Omental fat pad (tissue), 4 donors: ENCODE results near the gene XYLT2. TPM values are rescaled to one million over a fixed set of nuclear protein-coding genes. Genes with fewer than 3 reads are reported as not detected.

ENCODE experiments used
- ATAC-seq: fragments of 150-250 bp; one replicate; pipeline ENCODE4 v1.9.1; 2016; ENCODE audit warnings: mild to moderate bottlenecking, moderate library complexity; ENCODE audit not compliant: low FRiP score
- DNase-seq: peaks from one replicate; pipeline ENCODE4 v3.0.0-alpha.2; 2019; ENCODE audit warnings: low spot score
- CTCF ChIP-seq, 3 donors: fragments of 450-650 bp; IDR thresholded peaks; one replicate each; pipeline ENCODE4 v1.5.1; 2016 to 2017; ENCODE audit warnings: antibody characterized with exemption in 3 of 3, mild to moderate bottlenecking in 3 of 3, moderate library complexity in 2 of 3
- total RNA-seq, 4 donors: library from RNA; depleted of rRNA; stranded (reverse); fragments of >200 nt; gene quantifications; one replicate each; pipeline ENCODE4 v1.1.0, GENCODE V29; 2016

The XYLT2 gene
- total RNA-seq, 4 donors from 2014 or later = 8.4 to 23.2 (median 16.5) TPM

GRCh38 chr17:50359005-50359699 is 13.2 kb downstream of the XYLT2 start:
- ATAC-seq (no peak), DNase-seq (no peak)
- TF ChIP-seq CTCF (IDR thresholded peaks at IDR 0.05) = no peak

DNA sequence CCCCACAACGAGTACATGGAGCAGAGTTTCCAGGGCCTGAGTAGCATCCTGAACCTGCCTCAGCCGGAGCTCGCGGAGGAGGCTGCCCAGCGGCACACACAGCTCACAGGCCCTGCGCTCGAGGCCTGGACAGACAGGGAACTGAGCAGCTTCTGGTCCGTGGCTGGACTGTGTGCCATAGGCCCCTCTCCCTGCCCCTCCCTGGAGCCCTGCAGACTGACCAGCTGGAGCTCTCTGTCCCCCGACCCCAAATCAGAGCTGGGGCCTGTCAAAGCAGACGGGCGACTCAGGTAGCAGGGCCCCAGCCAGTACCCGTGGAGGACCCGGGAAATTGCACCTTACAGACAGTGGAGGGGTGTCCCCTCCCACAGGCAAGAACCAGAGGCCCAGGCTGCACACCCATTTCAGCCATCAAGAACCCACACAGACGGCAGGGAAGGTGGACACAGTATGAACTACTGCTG is 14.1 kb downstream of the XYLT2 start:
- ATAC-seq (no peak), DNase-seq (no peak)
- TF ChIP-seq CTCF (IDR thresholded peaks at IDR 0.05) = no peak

GRCh38 chr17:50360486-50361115 is 14.7 kb downstream of the XYLT2 start:
- no peak for TF ChIP-seq CTCF (IDR thresholded peaks at IDR 0.05)
- ATAC-seq (no peak), DNase-seq (no peak)

DNA sequence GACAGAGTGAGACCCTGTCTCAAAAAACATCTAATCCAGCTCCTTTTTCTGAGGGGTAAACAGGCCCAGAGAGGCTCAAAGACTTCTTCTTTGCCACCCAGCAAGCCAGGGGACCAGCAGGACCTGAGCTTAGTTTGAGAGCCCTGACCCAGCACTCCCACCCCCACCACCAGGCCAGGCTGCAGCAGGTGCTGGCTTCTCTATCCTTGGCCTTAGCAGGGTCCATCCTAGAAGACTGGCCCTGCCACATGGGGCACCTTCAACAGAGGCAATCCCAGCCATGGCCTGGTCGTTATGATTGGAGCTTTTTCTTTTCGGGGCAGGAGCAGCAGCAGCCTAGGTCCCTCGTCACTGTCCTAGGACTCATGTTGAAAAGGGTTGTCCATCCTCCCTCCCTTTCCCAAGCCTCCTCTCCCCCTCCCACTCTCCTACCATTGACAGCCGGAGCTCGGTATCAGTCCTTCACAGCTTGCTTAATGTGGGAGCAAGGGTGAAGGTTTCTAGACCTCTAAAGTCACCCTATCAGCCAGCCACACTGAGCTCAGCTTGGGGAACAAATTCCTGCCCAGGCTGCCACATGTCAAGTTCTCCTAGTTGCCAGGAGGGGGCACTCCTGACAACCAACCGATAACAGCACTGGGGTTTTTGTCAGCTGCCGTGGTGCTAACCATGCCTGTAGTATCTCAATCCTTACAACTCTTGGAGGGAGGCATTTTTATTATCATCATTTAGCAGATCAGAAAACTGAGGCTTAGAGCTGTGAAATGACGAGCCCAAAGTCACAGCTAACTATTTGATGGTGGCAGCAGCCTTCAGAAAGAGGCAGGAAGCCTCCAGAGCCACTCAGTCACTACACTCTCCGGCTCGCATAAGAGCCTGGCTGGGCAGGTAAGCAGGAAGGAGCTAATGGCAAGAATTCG is 15.9 kb downstream of the XYLT2 start:
- DNase-seq = no peak
- ATAC-seq = no peak
- peak in 1 of 3 donors; percentile 18 for TF ChIP-seq CTCF (IDR thresholded peaks at IDR 0.05)

DNA sequence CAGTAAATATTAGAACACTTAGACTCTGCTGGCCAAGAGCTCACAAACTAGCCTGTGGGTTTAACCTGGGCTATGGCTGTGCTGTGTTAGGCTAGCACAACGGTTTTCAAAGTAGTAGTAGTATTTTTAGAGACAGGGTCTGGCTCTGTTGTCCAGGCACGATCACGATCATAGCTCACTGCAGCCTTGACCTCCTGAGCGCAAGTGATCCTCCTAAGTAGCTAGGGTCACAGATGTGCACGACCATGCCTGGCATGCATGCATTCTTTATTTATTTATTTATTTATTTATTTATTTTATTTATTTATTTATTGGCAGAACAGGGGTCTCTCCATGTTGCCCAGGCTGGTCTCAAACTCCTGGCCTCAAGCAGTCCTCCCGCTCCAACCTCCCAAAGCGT is 16.7 kb downstream of the XYLT2 start:
- ATAC-seq (no peak), DNase-seq (no peak)
- TF ChIP-seq CTCF (IDR thresholded peaks at IDR 0.05) = no peak

DNA sequence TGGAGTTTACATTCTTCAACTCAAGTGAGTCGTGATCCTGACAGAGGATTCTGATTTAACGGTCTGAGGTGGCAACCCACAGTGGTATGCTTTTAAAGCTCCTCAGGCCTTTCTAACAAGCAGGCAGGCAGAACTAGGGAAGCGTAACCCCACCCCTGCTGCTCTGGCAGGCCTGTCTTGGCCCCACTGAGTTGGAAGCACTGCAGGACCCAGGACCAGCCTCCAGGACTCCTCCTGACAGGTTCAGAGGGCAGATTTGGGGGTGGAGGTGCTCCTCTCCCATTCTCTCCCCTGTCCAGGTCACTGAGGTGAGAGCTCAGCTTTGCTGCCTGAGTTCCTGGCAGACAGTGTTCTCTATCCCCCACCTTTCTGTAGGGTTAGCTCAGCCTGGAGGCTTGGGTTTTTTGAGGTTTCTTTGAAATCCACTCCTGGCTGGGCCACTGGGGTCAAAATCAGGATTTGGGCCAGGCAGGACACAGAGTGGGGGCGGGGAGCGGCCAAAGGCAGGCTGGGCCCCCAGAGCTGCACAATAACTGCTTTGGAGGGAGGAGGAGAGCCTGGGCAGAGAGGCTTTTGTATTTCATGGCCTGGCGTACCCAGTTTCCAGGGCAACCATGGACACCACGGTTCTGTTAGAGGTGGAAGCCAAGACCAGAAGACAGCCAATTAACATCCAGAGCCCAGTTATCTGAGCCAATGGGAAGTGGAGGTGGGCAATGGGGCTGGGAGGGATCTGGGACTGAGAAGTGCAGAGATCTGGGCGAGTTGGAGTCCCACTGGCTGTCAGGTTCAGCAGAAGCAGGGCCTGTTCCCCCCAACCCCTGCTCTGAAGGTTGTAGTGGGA is 17.5 kb downstream of the XYLT2 start:
- ATAC-seq = no peak
- DNase-seq = no peak
- TF ChIP-seq CTCF (IDR thresholded peaks at IDR 0.05) = no peak
